HepG2 (cell line): ENCODE data around the gene STRN3. TPM values are rescaled to one million over a fixed set of nuclear protein-coding genes. Genes with fewer than 3 reads are reported as not detected.

ENCODE experiments used
- CC2D1A ChIP-seq: sonication (generic); formaldehyde crosslinking; IDR thresholded peaks from 2 replicates; pipeline ENCODE4 v1.8.1; 2023; ENCODE audit warnings: mild to moderate bottlenecking, missing genetic modification reagents
- NR2F1 ChIP-seq, 2 experiments: fragments of 450-650 bp in 1 of 2; formaldehyde crosslinking in 1 of 2; IDR thresholded peaks; 2 replicates each; pipeline versions ENCODE4 v1.5.0 to v1.6.1; 2016 to 2020; ENCODE audit warnings: mild to moderate bottlenecking in 1 of 2, missing compliant biosample characterization in 1 of 2, missing genetic modification reagents in 1 of 2, moderate library complexity in 1 of 2
- NR2F6 ChIP-seq, 2 experiments: IDR thresholded peaks; 2 replicates each; pipeline ENCODE4 v1.6.1; 2016; ENCODE audit warnings: antibody characterized with exemption in 1 of 2, mild to moderate bottlenecking in 1 of 2
- XBP1 ChIP-seq: sonication (generic); formaldehyde crosslinking; IDR thresholded peaks from 2 replicates; pipeline ENCODE4 v1.5.0; 2020; ENCODE audit warnings: missing genetic modification reagents
- ZSCAN12 ChIP-seq: sonication (generic); formaldehyde crosslinking; IDR thresholded peaks from 2 replicates; pipeline ENCODE4 v1.9.0; 2021; ENCODE audit warnings: mild to moderate bottlenecking, missing genetic modification reagents
- polyA plus RNA-seq, 8 experiments: library from polyadenylated mRNA; depleted of rRNA in 3 of 8; stranded (reverse) in 7 of 8; unstranded in 1 of 8; fragments of >200 nt; fragmentation: Illumina TruSeq in 4 of 8; extraction: Trizol in 4 of 8; gene quantifications; 2 replicates each; pipeline versions ENCODE4 v1.2.1 to v1.2.3, GENCODE V29; 2011 to 2016; ENCODE audit warnings: low read depth in 4 of 8, missing spikeins in 1 of 8, mixed read lengths in 1 of 8; ENCODE audit not compliant: insufficient read depth in 1 of 8
- total RNA-seq, 5 experiments: library from RNA; depleted of rRNA; stranded (reverse); fragments of >200 nt; fragmentation: Illumina TruSeq; extraction: Trizol; gene quantifications; 2 replicates each; pipeline ENCODE4 v1.2.3, GENCODE V29; 2016; ENCODE audit warnings: low read depth in 1 of 5
- TF ChIP-seq, protein P1 (sequence below): sonication (generic); formaldehyde crosslinking; IDR thresholded peaks from 2 replicates; pipeline ENCODE4 v1.4.0; 2020; ENCODE audit warnings: missing genetic modification reagents
- TF ChIP-seq, protein P2 (sequence below): sonication (generic); formaldehyde crosslinking; IDR thresholded peaks from 2 replicates; pipeline ENCODE4 v1.9.0; 2022; ENCODE audit warnings: missing genetic modification reagents, mild to moderate bottlenecking, borderline replicate concordance
- TF ChIP-seq, protein P3 (sequence below): sonication (generic); formaldehyde crosslinking; IDR thresholded peaks from 2 replicates; pipeline ENCODE4 v1.4.0; 2020; ENCODE audit warnings: missing genetic modification reagents
- TF ChIP-seq, protein P4 (sequence below): sonication (generic); formaldehyde crosslinking; IDR thresholded peaks from 2 replicates; pipeline ENCODE4 v1.4.0; 2020; ENCODE audit warnings: missing genetic modification reagents, borderline replicate concordance

The STRN3 gene
- total and polyA plus RNA-seq, 2 of the 13 experiments (the other 11 are each of a cell fraction or from before 2014, with no cell fraction given), result 49.4 to 123 TPM

DNA sequence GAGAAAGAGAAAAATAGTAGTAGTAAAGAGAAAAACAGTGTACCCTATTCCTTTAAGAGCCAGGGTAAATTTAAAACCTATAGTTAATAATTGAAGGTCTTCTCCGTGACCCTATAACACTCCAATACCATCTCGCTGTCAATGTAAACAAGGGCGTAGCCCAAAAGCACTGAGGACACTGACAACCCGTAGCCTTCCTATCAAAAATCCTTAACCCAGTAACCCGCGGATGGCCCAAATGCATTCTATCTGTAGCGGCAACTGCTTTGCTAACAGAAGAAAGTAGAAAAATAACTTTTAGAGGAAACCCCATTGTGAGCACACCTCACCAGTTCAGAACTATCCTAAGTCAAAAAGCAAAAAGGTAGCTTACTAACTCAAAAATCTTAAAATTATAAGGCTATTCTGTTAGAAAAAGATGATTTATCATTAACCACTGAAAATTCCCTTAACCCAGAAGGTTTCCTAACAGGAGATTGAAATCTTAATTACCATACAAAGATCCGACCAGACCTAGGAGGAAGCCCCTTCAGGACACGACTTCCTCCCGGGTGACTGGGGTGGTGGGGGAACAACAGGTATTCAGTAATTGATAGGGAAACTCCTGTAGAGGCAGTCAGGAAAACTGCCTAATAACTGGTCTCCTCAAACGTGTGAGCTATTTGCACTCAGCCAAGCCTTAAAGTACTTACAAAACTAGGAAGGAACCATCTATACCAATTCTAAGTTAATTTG lies 58.6 kb downstream of the STRN3 start (continued):
- TF ChIP-seq, protein P1, sequence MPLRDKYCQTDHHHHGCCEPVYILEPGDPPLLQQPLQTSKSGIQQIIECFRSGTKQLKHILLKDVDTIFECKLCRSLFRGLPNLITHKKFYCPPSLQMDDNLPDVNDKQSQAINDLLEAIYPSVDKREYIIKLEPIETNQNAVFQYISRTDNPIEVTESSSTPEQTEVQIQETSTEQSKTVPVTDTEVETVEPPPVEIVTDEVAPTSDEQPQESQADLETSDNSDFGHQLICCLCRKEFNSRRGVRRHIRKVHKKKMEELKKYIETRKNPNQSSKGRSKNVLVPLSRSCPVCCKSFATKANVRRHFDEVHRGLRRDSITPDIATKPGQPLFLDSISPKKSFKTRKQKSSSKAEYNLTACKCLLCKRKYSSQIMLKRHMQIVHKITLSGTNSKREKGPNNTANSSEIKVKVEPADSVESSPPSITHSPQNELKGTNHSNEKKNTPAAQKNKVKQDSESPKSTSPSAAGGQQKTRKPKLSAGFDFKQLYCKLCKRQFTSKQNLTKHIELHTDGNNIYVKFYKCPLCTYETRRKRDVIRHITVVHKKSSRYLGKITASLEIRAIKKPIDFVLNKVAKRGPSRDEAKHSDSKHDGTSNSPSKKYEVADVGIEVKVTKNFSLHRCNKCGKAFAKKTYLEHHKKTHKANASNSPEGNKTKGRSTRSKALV (CRISPR knock-in tag), result peak; percentile 44; the same call in 1 of the 2 replicates
- TF ChIP-seq, protein P2, sequence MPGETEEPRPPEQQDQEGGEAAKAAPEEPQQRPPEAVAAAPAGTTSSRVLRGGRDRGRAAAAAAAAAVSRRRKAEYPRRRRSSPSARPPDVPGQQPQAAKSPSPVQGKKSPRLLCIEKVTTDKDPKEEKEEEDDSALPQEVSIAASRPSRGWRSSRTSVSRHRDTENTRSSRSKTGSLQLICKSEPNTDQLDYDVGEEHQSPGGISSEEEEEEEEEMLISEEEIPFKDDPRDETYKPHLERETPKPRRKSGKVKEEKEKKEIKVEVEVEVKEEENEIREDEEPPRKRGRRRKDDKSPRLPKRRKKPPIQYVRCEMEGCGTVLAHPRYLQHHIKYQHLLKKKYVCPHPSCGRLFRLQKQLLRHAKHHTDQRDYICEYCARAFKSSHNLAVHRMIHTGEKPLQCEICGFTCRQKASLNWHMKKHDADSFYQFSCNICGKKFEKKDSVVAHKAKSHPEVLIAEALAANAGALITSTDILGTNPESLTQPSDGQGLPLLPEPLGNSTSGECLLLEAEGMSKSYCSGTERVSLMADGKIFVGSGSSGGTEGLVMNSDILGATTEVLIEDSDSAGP (CRISPR knock-in tag), result peak; percentile 79; the same call in 1 of the 2 replicates
- TF ChIP-seq XBP1 (CRISPR knock-in tag), result 0 out of 2 replicates have a peak, but pooled peaks have one; percentile 21
- TF ChIP-seq NR2F1 (CRISPR knock-in tag; IDR thresholded peaks at IDR 0.05), result 0 out of 4 replicates have a peak, but pooled peaks of 1 of the 2 experiments have one; percentile 17
- TF ChIP-seq CC2D1A (CRISPR knock-in tag), result 0 out of 2 replicates have a peak, but pooled peaks have one; percentile 24
- TF ChIP-seq NR2F6 (IDR thresholded peaks at IDR 0.05), result peak; percentile 76
- TF ChIP-seq NR2F6 (CRISPR knock-in tag; IDR thresholded peaks at IDR 0.05), result peak; percentile 48; the same call in 1 of the 2 replicates
- TF ChIP-seq ZSCAN12 (CRISPR knock-in tag), result peak; percentile 57; the same call in 1 of the 2 replicates
- TF ChIP-seq, protein P3, sequence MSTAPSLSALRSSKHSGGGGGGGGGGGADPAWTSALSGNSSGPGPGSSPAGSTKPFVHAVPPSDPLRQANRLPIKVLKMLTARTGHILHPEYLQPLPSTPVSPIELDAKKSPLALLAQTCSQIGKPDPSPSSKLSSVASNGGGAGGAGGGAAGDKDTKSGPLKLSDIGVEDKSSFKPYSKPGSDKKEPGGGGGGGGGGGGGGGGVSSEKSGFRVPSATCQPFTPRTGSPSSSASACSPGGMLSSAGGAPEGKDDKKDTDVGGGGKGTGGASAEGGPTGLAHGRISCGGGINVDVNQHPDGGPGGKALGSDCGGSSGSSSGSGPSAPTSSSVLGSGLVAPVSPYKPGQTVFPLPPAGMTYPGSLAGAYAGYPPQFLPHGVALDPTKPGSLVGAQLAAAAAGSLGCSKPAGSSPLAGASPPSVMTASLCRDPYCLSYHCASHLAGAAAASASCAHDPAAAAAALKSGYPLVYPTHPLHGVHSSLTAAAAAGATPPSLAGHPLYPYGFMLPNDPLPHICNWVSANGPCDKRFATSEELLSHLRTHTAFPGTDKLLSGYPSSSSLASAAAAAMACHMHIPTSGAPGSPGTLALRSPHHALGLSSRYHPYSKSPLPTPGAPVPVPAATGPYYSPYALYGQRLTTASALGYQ (CRISPR knock-in tag), result peak; percentile 25; the same call in 1 of the 2 replicates
- TF ChIP-seq, protein P4, sequence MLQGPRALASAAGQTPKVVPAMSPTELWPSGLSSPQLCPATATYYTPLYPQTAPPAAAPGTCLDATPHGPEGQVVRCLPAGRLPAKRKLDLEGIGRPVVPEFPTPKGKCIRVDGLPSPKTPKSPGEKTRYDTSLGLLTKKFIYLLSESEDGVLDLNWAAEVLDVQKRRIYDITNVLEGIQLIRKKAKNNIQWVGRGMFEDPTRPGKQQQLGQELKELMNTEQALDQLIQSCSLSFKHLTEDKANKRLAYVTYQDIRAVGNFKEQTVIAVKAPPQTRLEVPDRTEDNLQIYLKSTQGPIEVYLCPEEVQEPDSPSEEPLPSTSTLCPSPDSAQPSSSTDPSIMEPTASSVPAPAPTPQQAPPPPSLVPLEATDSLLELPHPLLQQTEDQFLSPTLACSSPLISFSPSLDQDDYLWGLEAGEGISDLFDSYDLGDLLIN, result peak; percentile 42; the same call in 1 of the 2 replicates
